ENCODE results near the gene RALGAPA2.

DNA sequence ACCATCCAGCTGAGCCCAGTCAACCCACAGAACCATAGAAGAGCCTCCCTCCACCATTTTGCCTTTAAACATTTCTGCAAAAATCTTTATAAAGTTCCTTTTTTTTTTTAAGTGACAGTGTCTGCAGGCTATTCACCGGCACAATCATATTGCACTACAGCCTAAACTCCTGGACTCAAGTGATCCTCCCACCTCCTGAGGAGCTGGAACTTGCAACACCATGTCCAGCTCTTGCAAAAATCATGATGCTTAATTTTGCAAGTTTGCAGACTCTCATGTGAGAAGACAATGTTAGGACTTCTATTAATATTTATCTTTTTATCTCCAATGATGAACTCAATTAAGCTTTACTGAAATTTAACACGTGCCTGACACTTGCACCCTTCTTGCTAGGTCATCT lies 255.7 kb downstream of the RALGAPA2 start:
- TF ChIP-seq CTCF (IDR thresholded peaks at IDR 0.05; ENCODE audit: low read depth, low read length) (no peak), POLR2A (IDR thresholded peaks at IDR 0.05; ENCODE audit: extremely low read depth, insufficient read length) (no peak), MAX (IDR thresholded peaks at IDR 0.05; ENCODE audit: low read depth, low read length) (no peak), MYC (IDR thresholded peaks at IDR 0.05; ENCODE audit: low read depth, low read length) (no peak)
